Endothelial cell of umbilical vein (primary cell): ENCODE measurements around the gene FATE1. TPM values are rescaled to one million over a fixed set of nuclear protein-coding genes. Genes with fewer than 3 reads are reported as not detected.

Experiments
- BruUV-seq: library from RNA; stranded (reverse); fragments of 400-500 nt; replicated peaks from 2 replicates; lab custom pipeline; 2021; lab: Mats Ljungman, UMichigan
- CTCF ChIA-PET: fragments of 300-600, 350-600 bp; sonication (Branson Sonifier 250); formaldehyde crosslinking; loops from one replicate; lab custom pipeline; 2021; ENCODE audit warnings: antibody characterized with exemption, inconsistent platforms; lab: Charles Lee
- POLR2A ChIA-PET: fragments of 300-600, 350-600 bp; sonication (Branson Sonifier 250); formaldehyde crosslinking; loops from one replicate; lab custom pipeline; 2021; ENCODE audit warnings: antibody characterized with exemption, inconsistent platforms; lab: Charles Lee
- DNase-seq: peaks from one replicate; pipeline ENCODE4 v3.0.0-alpha.2; 2011; ENCODE audit warnings: low read depth, low spot score
- FAIRE-seq: peaks from 2 replicates; lab custom pipeline; 2011; peaks lifted over from hg19 to GRCh38; lab: Jason Lieb, UNC
- H2AFZ ChIP-seq: 2 replicates; pipeline ENCODE4 v1.6.0; 2012; ENCODE audit warnings: low read depth, low read length, control low read depth, inconsistent platforms
- H3K27ac ChIP-seq: 2 replicates; pipeline ENCODE4 v1.5.1; 2011; ENCODE audit warnings: low read depth, mild to moderate bottlenecking, control low read depth, low read length, moderate library complexity; ENCODE audit not compliant: insufficient read depth
- H3K27me3 ChIP-seq, 2 experiments: 2 replicates each; pipeline versions ENCODE4 v1.6.0 to v1.6.1; 2011; ENCODE audit warnings: low read length in 2 of 2, mixed read lengths in 1 of 2; ENCODE audit not compliant: control insufficient read depth in 2 of 2, insufficient read depth in 2 of 2
- H3K36me3 ChIP-seq, 2 experiments: 2 replicates in 1 of 2; 3 replicates in 1 of 2; pipeline ENCODE4 v1.5.1; 2011; ENCODE audit warnings: low read length in 2 of 2, mild to moderate bottlenecking in 1 of 2, moderate library complexity in 1 of 2; ENCODE audit not compliant: control insufficient read depth in 2 of 2, insufficient read depth in 2 of 2; ENCODE audit errors: extremely low read depth in 1 of 2
- H3K4me1 ChIP-seq: 3 replicates; pipeline ENCODE4 v1.5.1; 2011; ENCODE audit warnings: mild to moderate bottlenecking, low read length; ENCODE audit not compliant: control insufficient read depth, insufficient read depth; ENCODE audit errors: extremely low read depth
- H3K4me2 ChIP-seq: 2 replicates; pipeline ENCODE4 v1.6.1; 2011; ENCODE audit warnings: low read length, control low read depth, mixed read lengths; ENCODE audit not compliant: insufficient read depth
- H3K4me3 ChIP-seq, 3 experiments: fragments of 200-600 bp in 1 of 3; sonication (generic), shearing (Covaris generic) in 1 of 3; replicated peaks in 1 of 3; 2 replicates each; pipeline ENCODE4 v1.5.1; 2011 to 2016; ENCODE audit warnings: control low read depth in 3 of 3, low read length in 3 of 3, mild to moderate bottlenecking in 2 of 3, inconsistent platforms in 1 of 3, low read depth in 1 of 3, moderate library complexity in 1 of 3; ENCODE audit not compliant: insufficient read depth in 1 of 3
- H3K79me2 ChIP-seq: 2 replicates; pipeline ENCODE4 v1.6.0; 2012; ENCODE audit warnings: low read length, inconsistent platforms; ENCODE audit not compliant: control insufficient read depth, insufficient read depth
- H3K9ac ChIP-seq: replicated peaks from 2 replicates; pipeline ENCODE3; 2011; ENCODE audit warnings: low read length, control low read depth; ENCODE audit not compliant: insufficient read depth; ENCODE audit errors: extremely low read depth
- H3K9me1 ChIP-seq: replicated peaks from 3 replicates; pipeline ENCODE4 v1.6.0; 2011; ENCODE audit warnings: mild to moderate bottlenecking, low read length; ENCODE audit not compliant: control insufficient read depth, insufficient read depth; ENCODE audit errors: extremely low read depth
- H3K9me3 ChIP-seq: replicated peaks from 2 replicates; pipeline ENCODE4 v1.5.1; 2012; ENCODE audit warnings: low read length, inconsistent platforms; ENCODE audit not compliant: control insufficient read depth, insufficient read depth
- H4K20me1 ChIP-seq: replicated peaks from 2 replicates; pipeline ENCODE3; 2011; ENCODE audit warnings: mild to moderate bottlenecking, low read length; ENCODE audit not compliant: control insufficient read depth, insufficient read depth; ENCODE audit errors: extremely low read depth
- FOS ChIP-seq: IDR thresholded peaks from 2 replicates; pipeline ENCODE4 v1.6.1; 2011; ENCODE audit warnings: mild to moderate bottlenecking, low read length, moderate library complexity, borderline replicate concordance; ENCODE audit not compliant: insufficient read depth
- GATA2 ChIP-seq: IDR thresholded peaks from 2 replicates; pipeline ENCODE4 v1.7.0; 2011; ENCODE audit warnings: low read depth, mild to moderate bottlenecking, moderate library complexity, mixed read lengths, low read length; ENCODE audit not compliant: insufficient read length, insufficient read depth
- JUN ChIP-seq: IDR thresholded peaks from 2 replicates; pipeline ENCODE4 v1.6.1; 2011; ENCODE audit warnings: borderline replicate concordance, low read depth; ENCODE audit not compliant: insufficient read length, insufficient read depth
- MYC ChIP-seq: IDR thresholded peaks from one replicate; pipeline ENCODE4 v1.6.1; 2011; ENCODE audit warnings: mild to moderate bottlenecking, low read depth, low read length
- POLR2A ChIP-seq: IDR thresholded peaks from 2 replicates; pipeline ENCODE4 v1.6.1; 2012; ENCODE audit warnings: low read depth, mild to moderate bottlenecking, control low read depth, low read length
- POLR2AphosphoS5 ChIP-seq: IDR thresholded peaks from 2 replicates; pipeline ENCODE4 v1.6.1; 2012; ENCODE audit warnings: low read depth, mild to moderate bottlenecking, control low read depth, low read length, moderate library complexity; ENCODE audit not compliant: insufficient read depth
- dilution Hi-C: fragments of 300-500 bp; cut with MboI; formaldehyde crosslinking; loops from one replicate; pipeline ENCODE4 v1.15.0; 2019; ENCODE audit warnings: low sequenced_read_pairs; ENCODE audit not compliant: extremely low pct_ligation_motif_present
- intact Hi-C: fragments of 100-400 bp; cut with micrococcal nuclease; formaldehyde crosslinking; loops from one replicate; pipeline ENCODE4 v1.10.0; 2022
- polyA plus RNA-seq, 4 experiments: library from polyadenylated mRNA; depleted of rRNA in 3 of 4; stranded (reverse) in 3 of 4; unstranded in 1 of 4; fragments of >200 nt; gene quantifications; 2 replicates each; pipeline versions ENCODE4 v1.2.1 to v1.2.3, GENCODE V29; 2011 to 2012; ENCODE audit warnings: missing spikeins in 1 of 4
- total RNA-seq: library from RNA; stranded (reverse); gene quantifications from 2 replicates; pipeline ENCODE4 v1.2.3, GENCODE V29; 2021
- TF ChIP-seq, protein P1 (sequence below), 2 donors: IDR thresholded peaks; 1 replicate in 1 of 2; 2 replicates in 1 of 2; pipeline ENCODE4 v1.5.1; 2011; ENCODE audit warnings: low read length in 2 of 2, mild to moderate bottlenecking in 2 of 2, moderate library complexity in 2 of 2, control low read depth in 1 of 2, inconsistent platforms in 1 of 2, low read depth in 1 of 2; ENCODE audit not compliant: insufficient read depth in 1 of 2; ENCODE audit errors: extremely low read depth in 1 of 2

FATE1 gene
- total and polyA plus RNA-seq, 2 donors (not counting 3 experiments of a cell fraction or from before 2014, with no cell fraction given), result not detected

DNA sequence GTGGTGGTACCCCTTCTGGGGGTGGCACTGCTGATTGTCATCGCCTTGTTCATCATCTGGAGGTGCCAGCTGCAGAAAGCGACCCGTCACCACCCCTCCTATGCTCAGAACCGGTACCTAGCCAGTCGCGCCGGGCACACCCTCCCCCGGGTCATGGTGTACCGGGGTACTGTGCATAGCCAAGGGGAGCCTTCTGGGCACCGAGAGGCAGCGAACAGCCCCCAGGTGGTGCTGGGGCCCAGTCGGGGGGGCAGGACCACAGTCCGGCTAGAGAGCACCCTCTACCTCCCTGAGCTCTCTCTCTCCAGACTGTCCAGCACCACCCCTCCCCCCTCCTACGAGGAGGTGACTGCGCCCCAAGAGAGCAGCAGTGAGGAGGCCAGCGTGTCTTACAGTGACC lies 15.3 kb upstream of the FATE1 start:
- ChIA-PET POLR2A (no interaction called here), CTCF (no interaction called here)
- Histone ChIP-seq H3K79me2 (no peaks in the 10 kb centered on the region), H3K9me3 (no peaks in the 10 kb centered on the region), H3K9ac (no peak overlapping the region), H3K36me3 (no peaks in the 10 kb centered on the region), H3K27ac (no peak overlapping the region), H3K4me2 (no peak overlapping the region), H3K27me3 (no peaks in the 10 kb centered on the region), H3K4me3 (no peak overlapping the region), H3K4me1 (no peaks in the 10 kb centered on the region), H3K9me1 (no peaks in the 10 kb centered on the region), H2AFZ (no peak overlapping the region), H4K20me1 (no peaks in the 10 kb centered on the region)
- FAIRE-seq, result no peak
- no TSS peak for BruUV-seq
- DNase-seq, result no peak
- intact Hi-C loops (no loop called here), dilution Hi-C loops (no loop called here)
- TF ChIP-seq, protein P1, sequence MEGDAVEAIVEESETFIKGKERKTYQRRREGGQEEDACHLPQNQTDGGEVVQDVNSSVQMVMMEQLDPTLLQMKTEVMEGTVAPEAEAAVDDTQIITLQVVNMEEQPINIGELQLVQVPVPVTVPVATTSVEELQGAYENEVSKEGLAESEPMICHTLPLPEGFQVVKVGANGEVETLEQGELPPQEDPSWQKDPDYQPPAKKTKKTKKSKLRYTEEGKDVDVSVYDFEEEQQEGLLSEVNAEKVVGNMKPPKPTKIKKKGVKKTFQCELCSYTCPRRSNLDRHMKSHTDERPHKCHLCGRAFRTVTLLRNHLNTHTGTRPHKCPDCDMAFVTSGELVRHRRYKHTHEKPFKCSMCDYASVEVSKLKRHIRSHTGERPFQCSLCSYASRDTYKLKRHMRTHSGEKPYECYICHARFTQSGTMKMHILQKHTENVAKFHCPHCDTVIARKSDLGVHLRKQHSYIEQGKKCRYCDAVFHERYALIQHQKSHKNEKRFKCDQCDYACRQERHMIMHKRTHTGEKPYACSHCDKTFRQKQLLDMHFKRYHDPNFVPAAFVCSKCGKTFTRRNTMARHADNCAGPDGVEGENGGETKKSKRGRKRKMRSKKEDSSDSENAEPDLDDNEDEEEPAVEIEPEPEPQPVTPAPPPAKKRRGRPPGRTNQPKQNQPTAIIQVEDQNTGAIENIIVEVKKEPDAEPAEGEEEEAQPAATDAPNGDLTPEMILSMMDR (IDR thresholded peaks at IDR 0.05; ENCODE audit: extremely low read depth in 1 of 2, insufficient read depth in 1 of 2, low read depth in 1 of 2, low read length in 2 of 2), result no peak

DNA sequence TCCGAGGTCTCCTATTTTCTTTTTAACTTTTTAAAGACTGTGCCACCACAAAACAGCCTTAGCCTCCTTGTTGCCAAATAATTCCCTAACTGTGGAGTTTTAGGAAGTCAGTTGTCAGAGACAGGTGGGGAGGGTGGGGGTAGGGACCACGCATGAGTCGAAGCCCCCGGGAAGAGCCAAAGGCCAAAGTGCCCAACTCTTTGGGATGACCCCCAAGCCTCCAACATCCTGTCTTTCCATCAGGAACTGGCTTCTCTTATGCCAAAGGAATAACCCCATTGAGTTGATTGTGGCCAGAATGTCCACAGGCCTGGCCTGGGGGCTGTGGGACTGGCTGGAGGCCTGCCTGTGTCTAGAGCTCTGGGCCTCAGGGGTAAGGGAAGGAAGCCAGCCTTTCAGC lies 14.8 kb upstream of the FATE1 start:
- no peak for FAIRE-seq
- no TSS peak for BruUV-seq

More for the DNA sequence above, 14.8 kb upstream of the FATE1 start:
- no peaks in the 10 kb centered on the region for H4K20me1 ChIP-seq
- H3K9ac ChIP-seq, result no peak overlapping the region
- no peak overlapping the region for H3K4me2 ChIP-seq
- intact Hi-C loops, result no loop called here
- no peaks in the 10 kb centered on the region for H3K79me2 ChIP-seq
- H2AFZ ChIP-seq, result no peak overlapping the region
- no peak overlapping the region for H3K4me3 ChIP-seq
- no peaks in the 10 kb centered on the region for H3K9me1 ChIP-seq
- DNase-seq, result no peak
- ChIA-PET POLR2A (no interaction called here), CTCF (no interaction called here)
- H3K4me1 ChIP-seq, result no peaks in the 10 kb centered on the region
- dilution Hi-C loops, result no loop called here
- H3K36me3 ChIP-seq, result no peaks in the 10 kb centered on the region
- H3K27me3 ChIP-seq, result no peaks in the 10 kb centered on the region
- no peak overlapping the region for H3K27ac ChIP-seq
- TF ChIP-seq FOS, result no peak
- TF ChIP-seq POLR2A, result no peak
- TF ChIP-seq POLR2AphosphoS5, result no peak
- no peak for TF ChIP-seq MYC
- TF ChIP-seq GATA2, result no peak
- TF ChIP-seq JUN, result no peak
- H3K9me3 ChIP-seq, result no peaks in the 10 kb centered on the region
